ENCODE measurements around the gene LLGL1.
"Not testable (repeated sequence)": the region's sequence is repeated elsewhere in the genome, so short reads cannot be mapped to it uniquely, and the experiment has no call there.

Gene LLGL1

GRCh38 chr17:18194394-18194793 lies 31.0 kb upstream of the LLGL1 start:
- DNase-seq (ENCODE audit: low read depth, low spot score), result no peak

GRCh38 chr17:18194804-18195203 lies 30.6 kb upstream of the LLGL1 start:
- no peak for DNase-seq (ENCODE audit: low read depth, low spot score)

GRCh38 chr17:18195246-18195645 lies 30.2 kb upstream of the LLGL1 start:
- DNase-seq (ENCODE audit: low read depth, low spot score), result no peak

- no peak for DNase-seq (ENCODE audit: low read depth, low spot score)
These were observed 27.8 kb upstream of the LLGL1 start for GRCh38 chr17:18197535-18198194.

- DNase-seq (ENCODE audit: low read depth, low spot score), result no peak
These were observed 26.9 kb upstream of the LLGL1 start for GRCh38 chr17:18198530-18198929.

- DNase-seq (ENCODE audit: low read depth, low spot score), result no peak
These were observed 24.3 kb upstream of the LLGL1 start for GRCh38 chr17:18201108-18201507.

GRCh38 chr17:18203308-18203707 lies 22.1 kb upstream of the LLGL1 start:
- DNase-seq (ENCODE audit: low read depth, low spot score), result no peak

GRCh38 chr17:18205861-18206260 lies 19.6 kb upstream of the LLGL1 start:
- DNase-seq (ENCODE audit: low read depth, low spot score), result no peak

- no peak for DNase-seq (ENCODE audit: low read depth, low spot score)
These were observed 18.5 kb upstream of the LLGL1 start for GRCh38 chr17:18206962-18207361.

- no peak for DNase-seq (ENCODE audit: low read depth, low spot score)
These were observed 17.3 kb upstream of the LLGL1 start for GRCh38 chr17:18208092-18208491.

- DNase-seq (ENCODE audit: low read depth, low spot score), result no peak
These were observed 11.7 kb upstream of the LLGL1 start for GRCh38 chr17:18213666-18214270.

- not testable (repeated sequence) for DNase-seq (ENCODE audit: low read depth, low spot score)
These were observed 8.5 kb upstream of the LLGL1 start for GRCh38 chr17:18216906-18217305.

- DNase-seq (ENCODE audit: low read depth, low spot score), result peak; percentile 49
These were observed 7.9 kb upstream of the LLGL1 start for GRCh38 chr17:18217412-18218015.

GRCh38 chr17:18218756-18219415 lies 6.5 kb upstream of the LLGL1 start:
- no peak for DNase-seq (ENCODE audit: low read depth, low spot score)

- no peak for DNase-seq (ENCODE audit: low read depth, low spot score)
These were observed 1.4 kb upstream of the LLGL1 start for GRCh38 chr17:18224053-18224386.

- DNase-seq (ENCODE audit: low read depth, low spot score), result no peak
These were observed 881 bp upstream of the LLGL1 start for GRCh38 chr17:18224387-18225120.

GRCh38 chr17:18225642-18226283 lies 328 bp downstream of the LLGL1 start:
- DNase-seq (ENCODE audit: low read depth, low spot score), result no peak

- no peak for DNase-seq (ENCODE audit: low read depth, low spot score)
These were observed 980 bp downstream of the LLGL1 start for GRCh38 chr17:18226284-18226945.

GRCh38 chr17:18227635-18228034 lies 2.2 kb downstream of the LLGL1 start:
- no peak for DNase-seq (ENCODE audit: low read depth, low spot score)

GRCh38 chr17:18228176-18228682 lies 2.8 kb downstream of the LLGL1 start:
- no peak for DNase-seq (ENCODE audit: low read depth, low spot score)

GRCh38 chr17:18229254-18229653 lies 3.8 kb downstream of the LLGL1 start:
- no peak for DNase-seq (ENCODE audit: low read depth, low spot score)
